ENCODE measurements around the gene DCAF11.

- TF ChIP-seq OSR1 (CRISPR knock-in tag; IDR thresholded peaks at IDR 0.05): no peak
- TF ChIP-seq ZNF70 (CRISPR knock-in tag; IDR thresholded peaks at IDR 0.05): no peak
- TF ChIP-seq CREB5 (CRISPR knock-in tag; IDR thresholded peaks at IDR 0.05; ENCODE audit: low read depth): no peak
- TF ChIP-seq TCF4 (CRISPR knock-in tag; IDR thresholded peaks at IDR 0.05; ENCODE audit: borderline replicate concordance): no peak
- no peak for TF ChIP-seq CSDC2 (CRISPR knock-in tag; IDR thresholded peaks at IDR 0.05)
- no peak for TF ChIP-seq ZFP30 (CRISPR knock-in tag; IDR thresholded peaks at IDR 0.05)
- TF ChIP-seq TSHZ2 (CRISPR knock-in tag; IDR thresholded peaks at IDR 0.05): no peak
- TF ChIP-seq PATZ1 (CRISPR knock-in tag; IDR thresholded peaks at IDR 0.05; ENCODE audit: borderline replicate concordance): no peak
- TF ChIP-seq RARB (CRISPR knock-in tag; IDR thresholded peaks at IDR 0.05): no peak
- TF ChIP-seq TOX (CRISPR knock-in tag; IDR thresholded peaks at IDR 0.05; ENCODE audit: borderline replicate concordance): no peak
- no peak for TF ChIP-seq ARNTL (CRISPR knock-in tag; IDR thresholded peaks at IDR 0.05; ENCODE audit: borderline replicate concordance, low read depth)
- no peak for TF ChIP-seq BACH2 (CRISPR knock-in tag; IDR thresholded peaks at IDR 0.05; ENCODE audit: borderline replicate concordance)
- no peak for TF ChIP-seq GLIS3 (CRISPR knock-in tag; IDR thresholded peaks at IDR 0.05)
Observed at GRCh38 chr14:24067133-24068082, 47.2 kb upstream of the DCAF11 start.
